Brain microvascular endothelial cell (primary cell): ENCODE measurements around the gene PDE6D.

Source experiments
- DNase-seq: peaks from one replicate; pipeline ENCODE4 v3.0.0-alpha.2; 2020
- H3K27ac ChIP-seq: fragments of 250-450 bp; sonication (Bioruptor Pico); 2 replicates; pipeline ENCODE4 v1.5.1; 2020; ENCODE audit warnings: mild to moderate bottlenecking, moderate library complexity
- H3K27me3 ChIP-seq: fragments of 250-450 bp; sonication (Bioruptor Pico); replicated peaks from 2 replicates; pipeline ENCODE4 v1.5.1; 2020; ENCODE audit warnings: mild to moderate bottlenecking
- H3K36me3 ChIP-seq: fragments of 250-450 bp; sonication (Bioruptor Pico); replicated peaks from 2 replicates; pipeline ENCODE4 v1.5.1; 2020; ENCODE audit warnings: mild to moderate bottlenecking
- H3K4me3 ChIP-seq: 2 replicates; pipeline ENCODE4 v1.5.1; 2011; ENCODE audit warnings: low read depth, mild to moderate bottlenecking, control low read depth, low read length, moderate library complexity
- CTCF ChIP-seq: IDR thresholded peaks from 2 replicates; pipeline ENCODE4 v1.5.1; 2011; ENCODE audit warnings: low read depth, mild to moderate bottlenecking, moderate library complexity, low read length, control low read depth, inconsistent platforms; ENCODE audit errors: missing control alignments
- in situ Hi-C: cut with HindIII; loops from 2 replicates; pipeline ENCODE4 v1.10.0; 2017; ENCODE audit warnings: low sequenced_read_pairs, low pct_ligation_motif_present

PDE6D gene

GRCh38 chr2:231683292-231684235, 97.5 kb downstream of the PDE6D start:
- no peak for DNase-seq
- Histone ChIP-seq H3K27me3 (no peaks in the 10 kb centered on the region), H3K27ac (no peak overlapping the region), H3K4me3 (no peak overlapping the region), H3K36me3 (no peaks in the 10 kb centered on the region)
- in situ Hi-C loops = no loop called here
- no peak for TF ChIP-seq CTCF

- TF ChIP-seq CTCF = no peak
- DNase-seq = no peak
- Histone ChIP-seq H3K27me3 (no peaks in the 10 kb centered on the region), H3K4me3 (no peak overlapping the region), H3K36me3 (no peaks in the 10 kb centered on the region), H3K27ac (no peak overlapping the region)
- in situ Hi-C loops = no loop called here
These were observed 98.3 kb downstream of the PDE6D start for GRCh38 chr2:231682603-231683291.
